Stimulated activated CD8-positive, alpha-beta memory T cell treated with anti-CD3 and anti-CD28 coated beads, Interleukin-15, amount 100 ng/mL, for 4 hours (primary cell): ENCODE data around the gene GLG1.
"Not testable (repeated sequence)": the region's sequence is repeated elsewhere in the genome, so short reads cannot be mapped to it uniquely, and the experiment has no call there.

Experiments used
- DNase-seq, 2 donors: peaks; one replicate each; pipeline ENCODE4 v3.0.0-alpha.2; 2020; ENCODE audit warnings: low read depth in 2 of 2

The GLG1 gene

DNA sequence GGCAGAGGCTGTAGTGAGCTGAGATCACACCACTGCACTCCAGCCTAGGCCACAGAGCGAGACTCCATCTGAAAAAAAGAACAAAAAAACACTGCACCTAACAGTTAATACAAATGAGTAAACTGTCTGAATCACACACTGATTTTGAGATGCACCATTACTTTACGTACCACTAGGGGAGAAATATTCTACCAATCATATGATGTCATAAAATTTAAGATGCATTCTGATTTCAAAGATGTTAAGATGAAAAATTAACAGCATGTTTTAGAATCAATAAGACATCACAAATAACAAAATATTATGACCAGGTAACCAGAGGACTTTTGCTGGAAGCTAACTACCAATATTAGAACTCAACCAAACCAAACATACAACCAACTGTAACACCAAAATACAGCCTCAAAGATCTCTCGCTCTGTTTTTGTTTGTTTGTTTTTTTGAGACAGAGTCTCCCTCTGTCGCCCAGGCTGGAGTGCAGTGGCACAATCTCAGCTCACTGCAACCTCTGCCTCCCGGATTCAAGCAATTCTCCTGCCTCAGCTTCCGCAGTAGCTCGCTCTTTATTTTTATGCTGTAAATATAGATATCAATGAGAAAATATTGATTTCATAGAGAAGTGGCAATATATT lies 31.6 kb downstream of the GLG1 start:
- DNase-seq, result no peak

DNA sequence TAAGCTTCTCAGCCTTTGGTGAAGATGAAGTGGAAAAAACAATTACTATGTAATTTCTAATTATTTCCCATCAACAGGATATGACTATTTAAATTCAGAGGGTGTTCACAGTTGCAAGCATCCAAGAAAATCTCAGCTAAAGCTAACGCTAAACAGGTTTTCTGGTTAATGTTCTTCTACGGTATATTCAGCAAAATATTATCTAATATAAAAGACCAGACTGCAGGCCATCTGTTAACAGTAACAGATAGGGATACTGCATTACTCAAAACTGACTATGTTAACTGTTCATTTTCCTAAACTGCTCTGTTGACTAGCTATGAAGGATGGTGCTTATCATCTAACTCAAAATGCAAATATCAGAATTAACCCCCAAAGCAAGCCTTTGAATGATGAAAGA lies 32.8 kb downstream of the GLG1 start:
- DNase-seq, result no peak

DNA sequence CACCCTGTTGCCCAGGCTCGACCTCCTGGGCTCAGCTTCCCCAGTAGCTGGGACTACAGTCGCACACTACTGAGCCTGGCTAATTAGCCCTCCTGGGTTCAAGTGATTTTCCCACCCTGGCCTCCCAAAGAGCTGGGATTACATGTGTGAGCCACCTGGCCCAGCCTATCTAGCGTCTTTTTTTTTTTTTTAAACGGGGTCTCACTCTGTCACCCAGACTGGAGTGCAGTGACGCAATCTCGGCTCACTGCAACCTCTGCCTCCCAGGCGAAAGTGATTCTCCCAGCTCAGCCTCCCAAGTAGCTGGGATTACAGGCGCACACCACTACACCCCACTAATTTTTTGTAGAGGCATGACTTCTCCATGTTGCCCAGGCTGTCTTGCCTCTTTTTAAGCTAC lies 33.3 kb downstream of the GLG1 start:
- DNase-seq, result no peak

DNA sequence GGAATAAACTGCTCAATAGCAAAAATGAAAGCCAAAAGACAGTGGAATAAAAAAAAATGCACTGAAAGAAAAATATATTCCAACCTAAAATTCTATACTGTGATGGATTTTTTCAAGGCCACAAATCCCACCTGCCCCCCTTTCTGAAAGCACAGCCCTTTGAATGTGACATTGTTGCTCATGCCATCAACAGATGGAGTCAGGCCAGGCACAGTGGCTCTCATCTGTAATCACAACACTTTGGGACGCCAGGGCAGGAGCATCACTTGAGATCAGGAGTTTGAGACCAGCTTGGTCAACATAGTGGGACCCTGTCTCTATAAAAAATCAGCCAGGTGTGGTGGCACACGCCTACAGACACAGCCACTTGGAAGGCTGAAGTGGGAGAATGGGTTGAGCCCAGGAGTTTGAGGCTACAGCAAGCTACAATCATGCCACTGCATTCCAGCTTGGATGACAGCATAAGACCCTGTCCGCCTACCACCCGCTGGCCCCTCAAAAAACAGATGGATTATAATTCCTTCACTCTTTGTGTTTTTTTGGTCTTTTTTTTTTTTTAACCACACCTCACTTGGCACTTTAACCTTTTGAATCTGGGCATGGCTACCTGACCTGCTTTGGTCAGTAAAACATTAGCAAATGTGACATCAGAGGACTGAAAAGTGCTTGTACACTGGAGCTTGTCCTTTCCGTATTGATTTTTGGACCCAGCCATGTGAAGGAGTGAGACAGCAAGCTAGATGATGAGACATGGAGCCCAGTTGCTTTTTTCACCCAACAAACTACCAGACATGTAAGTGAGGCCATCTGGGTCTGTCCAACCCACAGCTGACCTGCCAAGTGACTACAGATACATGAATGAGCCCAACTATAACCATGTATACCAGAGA lies 36.3 kb downstream of the GLG1 start:
- no peak for DNase-seq

DNA sequence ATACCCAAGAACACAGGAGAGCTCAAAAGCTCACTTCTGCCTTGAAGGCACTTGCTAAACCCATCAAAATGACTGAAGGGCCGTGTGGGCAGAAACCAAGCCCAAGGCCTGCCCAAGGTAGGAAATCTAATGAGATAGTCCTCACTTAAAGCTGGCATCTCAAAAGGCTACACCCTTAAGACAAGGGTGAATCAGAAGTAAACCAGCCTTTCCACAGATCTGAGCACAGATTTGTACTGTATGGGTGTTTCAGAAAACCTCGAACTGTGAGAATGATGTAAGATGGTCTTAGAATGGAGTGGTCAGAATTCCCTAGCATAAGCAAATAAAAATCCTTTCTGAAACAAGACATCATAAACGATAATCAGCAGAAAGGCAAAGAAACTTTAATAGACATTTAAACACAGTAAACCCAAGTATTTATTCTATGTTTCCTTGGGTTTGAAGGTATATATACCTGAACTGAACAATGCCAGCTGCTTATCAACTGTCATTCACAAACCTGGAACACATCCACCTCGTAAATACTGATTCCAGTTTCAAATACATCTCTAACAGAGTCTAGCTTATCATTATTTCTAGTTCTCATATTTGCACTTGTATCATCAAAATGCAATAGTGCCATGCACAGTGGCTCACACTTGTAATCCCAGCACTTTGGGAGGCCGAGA lies 37.8 kb downstream of the GLG1 start:
- DNase-seq, result no peak

DNA sequence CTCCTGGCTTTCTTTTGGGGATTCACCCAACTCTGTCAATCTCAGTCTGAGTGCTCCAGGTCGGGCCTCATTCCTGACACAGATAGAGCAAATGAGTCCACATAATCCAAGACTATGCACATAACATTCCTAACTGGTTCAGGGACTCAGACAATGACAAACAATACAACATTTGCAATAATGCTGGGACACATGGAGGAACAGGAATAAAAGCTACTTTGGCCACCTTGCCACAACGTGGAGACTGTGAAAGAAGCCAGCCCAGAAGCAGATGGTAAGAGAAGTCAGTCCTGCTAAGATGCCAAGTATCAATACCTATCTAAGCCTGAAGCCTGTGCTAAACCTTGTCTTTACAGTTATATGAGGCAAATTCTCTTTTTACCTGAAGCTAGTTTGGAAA lies 39.0 kb downstream of the GLG1 start:
- no peak for DNase-seq

DNA sequence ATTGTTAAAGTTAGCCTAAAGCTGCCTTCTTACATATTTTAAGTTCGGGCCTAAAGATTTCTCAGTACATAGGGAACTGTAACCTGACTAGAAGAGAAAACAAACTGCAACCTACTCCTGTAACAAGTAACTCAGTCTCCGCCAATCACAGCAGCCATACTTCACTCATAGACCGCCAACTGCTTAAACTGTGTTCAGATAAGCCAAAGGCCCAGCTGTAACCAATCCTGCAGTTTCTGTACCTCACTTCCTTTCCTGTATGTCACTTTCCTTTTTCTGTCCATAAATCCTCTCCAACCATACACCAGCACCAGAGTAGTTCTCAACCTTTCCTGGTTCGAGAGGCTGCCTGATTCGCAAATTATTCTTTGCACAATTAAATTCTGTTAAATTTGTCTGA lies 41.5 kb downstream of the GLG1 start:
- DNase-seq, result no peak

DNA sequence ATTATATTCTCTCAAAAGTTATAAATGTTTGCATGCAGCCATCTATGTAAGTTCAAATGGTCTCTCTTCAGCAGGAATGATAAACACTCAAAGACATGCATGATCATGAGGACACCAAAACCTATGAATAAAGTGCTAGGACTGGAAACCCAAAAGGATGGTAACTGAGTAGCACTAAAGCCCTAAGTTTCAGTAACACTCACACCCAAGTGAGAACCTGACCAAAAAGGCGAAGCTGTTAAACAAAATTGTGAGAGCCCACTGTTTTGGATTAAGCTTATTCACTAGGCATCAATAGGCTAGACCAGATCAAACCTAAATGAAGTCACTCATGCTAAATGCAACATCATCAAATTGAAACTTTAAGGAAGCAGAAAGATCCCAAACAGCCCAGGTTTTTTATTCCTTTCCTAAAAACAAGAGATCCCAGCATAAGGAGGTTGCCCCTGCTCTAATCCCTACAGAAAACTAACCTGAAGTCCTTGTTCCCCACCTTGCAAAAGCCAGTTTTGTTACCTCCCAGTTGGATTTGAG lies 42.4 kb downstream of the GLG1 start:
- DNase-seq, result no peak

DNA sequence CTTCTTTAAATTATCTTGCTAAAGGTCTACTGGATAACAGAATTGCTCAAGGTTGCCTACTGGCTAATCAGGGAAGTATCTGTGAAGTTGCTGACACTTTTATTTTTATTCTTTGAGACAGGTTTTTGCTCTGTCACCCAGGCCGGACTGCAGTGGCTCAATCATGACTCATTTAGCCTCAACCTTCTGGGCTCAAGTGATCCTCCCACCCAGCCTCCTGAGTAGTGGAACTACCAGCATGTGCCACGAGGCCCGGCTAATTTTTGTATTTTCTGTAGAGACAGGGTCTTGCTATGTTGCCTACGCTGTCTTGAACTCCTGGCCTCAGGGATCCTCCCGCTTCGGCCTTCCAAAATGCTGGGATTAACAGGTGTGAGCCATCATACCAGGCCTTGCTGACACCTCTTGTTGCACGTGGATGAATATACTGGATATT lies 43.1 kb downstream of the GLG1 start:
- DNase-seq, result no peak

DNA sequence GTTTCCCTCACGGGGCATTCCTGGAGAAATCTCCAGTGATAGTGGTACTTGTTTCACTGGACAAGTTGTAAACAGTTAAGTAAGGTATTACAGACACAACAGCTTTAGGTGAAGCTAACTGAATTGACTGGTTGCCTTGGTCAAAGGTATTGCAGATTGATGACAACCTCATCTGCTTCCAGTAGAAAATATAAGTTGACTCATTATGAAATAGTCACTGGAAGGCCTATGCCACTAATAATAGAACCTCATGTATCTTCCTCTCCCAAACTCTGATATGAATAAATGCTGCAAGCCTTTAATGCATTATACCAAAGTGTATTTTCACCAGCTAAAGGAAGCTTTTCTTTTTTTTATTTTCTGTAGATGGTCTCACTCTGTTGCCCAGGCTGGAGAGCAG lies 44.8 kb downstream of the GLG1 start:
- no peak for DNase-seq

DNA sequence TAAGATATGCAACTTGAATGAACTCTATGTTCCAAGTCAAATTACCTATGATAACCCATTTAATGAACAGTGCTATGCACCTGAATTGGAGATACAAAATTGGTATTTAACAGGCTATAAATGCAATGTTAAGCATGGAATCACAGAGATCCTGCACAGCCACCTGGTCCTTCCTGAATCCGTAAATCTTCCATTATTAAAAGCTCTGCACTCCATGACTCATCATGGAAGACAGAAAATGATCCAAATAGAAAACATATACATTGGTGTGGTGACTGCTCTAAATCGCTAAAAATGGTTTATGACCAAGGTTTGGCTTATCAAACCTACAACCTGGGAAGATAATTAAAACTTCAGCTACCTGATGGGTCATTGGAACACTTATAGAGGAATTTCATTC lies 45.3 kb downstream of the GLG1 start:
- DNase-seq, result no peak

DNA sequence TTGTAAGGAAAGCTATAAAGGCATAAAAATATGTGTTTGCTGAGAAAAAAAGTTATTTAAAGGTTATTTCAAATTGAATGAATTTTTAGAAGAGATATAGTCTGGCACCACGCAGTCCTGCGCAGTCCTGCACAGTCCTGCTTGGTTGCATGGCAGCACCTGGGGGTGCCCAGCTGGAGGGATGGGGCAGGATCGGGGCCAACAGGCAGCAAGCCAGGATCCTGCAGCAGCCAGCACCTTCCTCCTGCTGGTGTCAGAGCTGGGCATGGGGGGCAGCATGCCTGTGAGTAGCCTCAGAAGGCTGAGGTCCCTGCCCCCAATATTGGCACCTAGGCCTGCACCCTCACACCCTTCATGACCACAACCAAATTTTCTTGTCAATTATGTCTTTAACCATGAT lies 46.0 kb downstream of the GLG1 start:
- DNase-seq, result no peak

DNA sequence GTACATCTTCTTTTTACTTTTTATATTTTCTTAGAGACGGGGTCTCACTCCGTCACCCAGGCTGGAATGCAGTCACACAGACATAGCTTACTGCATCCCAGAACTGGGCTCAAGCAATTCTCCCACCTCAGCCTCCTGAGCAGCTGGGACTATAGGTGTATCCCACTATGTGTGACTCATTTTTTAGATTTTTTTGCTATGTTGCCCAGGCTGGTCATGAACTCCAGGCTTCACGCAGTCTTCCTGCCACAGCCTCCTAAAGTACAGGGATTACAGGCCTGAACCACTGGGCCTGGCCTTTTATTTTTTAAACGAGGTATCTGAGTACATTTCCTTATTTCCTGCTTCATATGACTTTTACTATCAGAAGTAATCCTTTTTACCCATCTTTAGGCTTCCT lies 48.0 kb downstream of the GLG1 start:
- DNase-seq, result no peak

DNA sequence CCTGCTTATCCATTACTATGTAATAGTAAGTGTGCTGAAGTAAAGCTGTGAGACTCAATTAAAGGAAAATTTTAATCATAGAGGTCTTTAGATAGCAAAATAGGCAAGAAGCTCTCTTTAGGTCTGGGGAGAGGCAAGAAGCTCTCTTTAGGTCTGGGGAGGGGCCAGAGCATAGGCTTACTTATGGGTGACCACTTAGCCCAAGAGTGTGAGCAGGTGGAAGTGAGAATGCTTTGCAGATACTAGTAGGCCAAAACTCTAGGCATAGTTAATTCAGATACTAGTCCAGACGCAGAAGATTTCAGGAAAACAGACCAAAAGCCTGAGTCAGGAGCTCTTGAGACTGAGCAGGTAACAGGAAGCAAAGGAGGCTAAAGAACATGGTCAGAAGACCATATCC lies 49.6 kb downstream of the GLG1 start:
- DNase-seq, result no peak

DNA sequence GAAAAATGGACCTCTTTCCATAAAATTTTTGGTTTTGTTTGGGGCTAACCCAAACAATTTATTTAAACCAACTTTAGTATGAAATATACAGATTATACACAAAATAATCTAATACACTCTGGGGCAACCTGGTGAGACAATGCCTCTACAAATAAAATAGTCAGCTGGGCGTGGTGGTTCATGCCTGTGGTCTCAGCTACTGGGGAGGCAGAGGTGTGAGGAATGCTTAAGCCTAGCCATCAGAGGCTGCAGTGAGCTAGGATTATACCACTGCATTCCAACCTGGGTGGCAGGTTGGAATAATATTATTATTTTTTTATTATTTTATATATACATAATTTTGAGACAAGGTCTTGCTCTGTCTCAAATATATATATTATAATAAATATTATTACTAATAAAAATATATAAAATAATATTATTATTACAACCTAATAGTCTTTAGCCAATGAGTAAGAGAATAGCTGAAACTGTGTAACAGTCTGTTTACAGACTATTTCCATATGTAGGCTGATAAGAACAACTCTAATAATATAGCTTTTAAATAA lies 50.5 kb downstream of the GLG1 start:
- no peak for DNase-seq

DNA sequence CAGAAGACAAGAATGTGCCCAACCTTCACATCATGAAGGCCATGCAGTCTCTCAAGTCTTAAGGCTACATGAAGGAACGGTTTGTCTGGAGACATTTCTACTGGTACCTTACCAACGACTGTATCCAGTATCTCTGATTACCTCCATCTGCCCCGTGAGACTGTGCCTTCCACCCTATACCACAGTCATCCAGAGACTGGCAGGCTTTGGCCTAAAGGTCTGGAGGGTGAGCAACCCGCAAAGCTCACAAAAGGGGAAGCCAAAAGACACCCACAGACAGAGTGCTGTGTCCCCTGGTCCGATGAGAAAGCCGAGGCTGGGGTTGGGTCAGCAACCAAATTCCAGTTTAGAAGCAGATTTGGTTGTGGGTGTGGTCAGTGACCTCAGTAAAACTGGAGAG lies 54.6 kb downstream of the GLG1 start:
- DNase-seq, result not testable (repeated sequence)

DNA sequence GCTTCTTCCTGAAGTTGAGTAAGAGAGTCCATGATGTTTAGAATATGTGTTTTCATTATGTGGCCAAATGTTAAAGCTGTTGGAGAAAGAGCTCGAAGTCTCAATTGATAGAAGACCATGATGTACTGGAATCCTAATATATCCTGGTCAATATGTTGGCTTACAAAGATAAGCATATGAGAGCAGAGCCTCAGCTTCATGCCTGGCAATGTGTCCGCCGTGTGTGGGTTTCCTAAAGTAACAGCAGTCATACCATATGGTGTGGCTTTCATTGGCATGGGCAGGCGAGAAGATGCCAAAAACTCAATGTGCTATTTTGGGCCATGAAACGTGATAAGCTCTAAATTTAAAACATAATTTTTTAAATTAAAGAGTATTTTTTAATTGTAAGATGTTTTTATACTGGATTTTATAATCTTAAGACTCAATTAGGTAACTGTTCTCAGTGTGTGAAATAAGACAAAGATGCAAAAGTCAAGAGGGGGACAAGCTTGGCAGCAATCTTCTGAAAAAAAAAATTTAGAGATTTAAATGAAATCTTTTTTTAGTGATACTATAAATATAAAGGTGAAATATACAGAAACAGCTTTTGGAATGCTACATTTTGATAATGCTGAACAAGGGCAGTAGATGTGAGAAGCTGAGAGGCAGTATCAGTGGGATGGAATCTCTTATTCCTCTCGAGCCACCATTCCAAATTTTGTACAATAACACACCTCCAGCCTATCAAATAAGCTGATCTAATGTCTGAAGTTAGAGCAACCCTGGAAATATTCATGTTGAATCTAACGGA lies 56.5 kb downstream of the GLG1 start:
- not testable (repeated sequence) for DNase-seq

DNA sequence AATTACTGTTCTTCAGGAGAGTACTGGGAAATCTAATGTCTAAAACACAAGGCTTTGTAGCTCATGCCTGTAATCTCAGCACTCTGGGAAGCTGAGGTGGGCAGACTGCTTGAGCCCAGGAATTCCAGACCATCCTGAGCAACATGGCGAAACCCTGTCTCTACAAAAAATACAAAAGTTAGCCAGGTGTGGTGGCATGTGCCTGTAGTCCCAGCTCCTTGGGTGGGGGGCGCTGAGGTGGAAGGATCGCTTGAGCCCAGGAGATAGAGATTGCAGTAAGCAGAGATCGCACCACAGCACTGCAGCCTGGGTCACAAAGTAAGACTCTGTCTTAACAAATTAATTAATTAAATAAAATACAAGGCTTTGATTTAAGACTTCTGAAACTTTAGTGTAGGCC lies 60.8 kb downstream of the GLG1 start:
- DNase-seq, result not testable (repeated sequence)

DNA sequence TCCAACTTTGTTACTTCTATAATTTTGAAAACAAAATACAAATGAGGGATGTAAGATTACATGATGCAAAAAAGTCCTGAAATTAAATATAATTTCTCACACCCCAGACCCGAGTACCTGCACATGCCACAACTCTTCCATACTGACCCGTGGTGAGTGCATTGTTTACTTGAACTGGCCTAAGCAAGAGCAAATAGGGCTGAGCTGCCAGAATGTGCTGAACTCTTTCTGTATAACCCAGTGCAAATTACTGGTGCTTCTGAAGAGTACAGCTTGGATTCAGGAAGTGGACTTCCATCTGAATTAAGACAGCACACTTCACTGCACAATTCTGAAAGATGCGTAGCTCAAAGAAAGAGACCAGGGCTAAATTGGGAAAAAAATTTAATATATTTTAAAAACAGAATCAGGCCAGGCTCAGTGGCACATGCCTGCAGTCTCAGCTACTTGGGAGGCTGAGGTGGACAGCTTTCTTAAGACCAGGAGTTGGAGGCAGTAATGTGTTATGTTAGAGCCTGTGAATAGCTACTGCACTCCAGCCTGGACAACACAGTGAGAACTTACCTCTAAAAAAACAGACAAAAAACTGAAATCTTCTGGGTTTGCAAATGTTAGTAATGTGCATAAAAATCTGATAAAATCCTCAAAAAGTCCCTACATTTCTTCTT lies 63.9 kb downstream of the GLG1 start:
- not testable (repeated sequence) for DNase-seq

DNA sequence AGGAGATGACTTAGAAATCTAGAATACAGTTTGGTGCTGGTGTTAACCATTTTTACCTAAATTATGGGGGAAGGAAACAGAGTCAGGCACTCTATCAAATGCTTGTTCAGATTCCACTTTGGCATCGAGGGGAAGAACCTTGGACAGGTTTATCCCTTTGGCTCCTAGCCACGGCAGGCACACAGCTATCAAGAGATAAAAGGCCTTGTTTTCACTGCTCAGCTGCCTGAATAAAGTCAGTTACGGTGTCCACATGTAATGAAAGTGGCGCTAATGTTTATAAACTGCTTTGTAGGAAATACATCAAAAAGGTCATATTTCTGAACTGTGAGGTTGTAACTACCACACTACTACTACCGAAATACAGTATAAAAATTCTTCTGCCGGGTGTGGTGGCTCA lies 66.3 kb downstream of the GLG1 start:
- DNase-seq, result not testable (repeated sequence)

DNA sequence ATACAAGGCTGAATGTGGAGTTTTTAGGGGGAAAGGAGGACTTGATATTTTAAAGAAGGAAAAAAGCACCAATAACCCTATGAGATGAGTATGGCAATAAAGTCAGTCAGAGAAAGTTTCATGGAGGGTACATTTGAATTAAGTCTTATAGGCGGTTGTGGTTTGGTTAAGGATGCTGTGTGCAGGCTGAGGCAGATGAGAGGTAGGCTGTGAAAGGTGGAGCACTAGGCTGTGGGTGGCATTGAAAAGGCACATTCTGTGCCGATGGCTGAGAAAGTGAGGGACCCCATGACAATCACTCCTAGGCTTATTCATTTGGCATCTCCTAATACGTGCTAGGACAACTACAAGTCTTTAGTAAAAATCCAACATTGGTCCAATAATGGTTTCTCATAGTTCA lies 68.1 kb downstream of the GLG1 start:
- not testable (repeated sequence) for DNase-seq
